Activated CD8-positive, alpha-beta memory T cell treated with anti-CD3 and anti-CD28 coated beads, Interleukin-2, amount 50 U/mL, for 4 hours (primary cell): ENCODE results near the gene LRRFIP2.
"Not testable (repeated sequence)": the region's sequence is repeated elsewhere in the genome, so short reads cannot be mapped to it uniquely, and the experiment has no call there.

ENCODE experiments used
- DNase-seq: peaks from one replicate; pipeline ENCODE4 v3.0.0-alpha.2; 2020

The LRRFIP2 gene

DNA sequence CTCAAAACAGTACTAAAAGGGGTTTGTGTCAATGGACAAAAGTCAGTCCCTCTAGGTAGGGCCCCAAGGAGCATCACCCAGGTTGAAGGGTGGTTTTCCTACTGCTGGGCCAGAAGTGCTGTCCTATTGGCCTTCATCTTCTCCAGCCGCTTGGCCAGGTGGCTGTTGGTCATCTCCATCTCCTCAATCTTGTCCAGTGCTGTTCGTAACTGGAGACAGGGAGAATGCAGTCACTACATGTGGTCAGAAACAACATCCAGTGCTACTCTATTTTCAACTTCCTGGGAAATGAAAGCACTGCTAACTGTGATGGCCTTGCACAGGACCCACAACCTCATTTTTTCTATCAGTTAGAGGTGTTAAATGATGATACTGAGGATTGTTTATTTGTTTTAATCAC, 120.6 kb downstream of the LRRFIP2 start:
- DNase-seq: no peak

DNA sequence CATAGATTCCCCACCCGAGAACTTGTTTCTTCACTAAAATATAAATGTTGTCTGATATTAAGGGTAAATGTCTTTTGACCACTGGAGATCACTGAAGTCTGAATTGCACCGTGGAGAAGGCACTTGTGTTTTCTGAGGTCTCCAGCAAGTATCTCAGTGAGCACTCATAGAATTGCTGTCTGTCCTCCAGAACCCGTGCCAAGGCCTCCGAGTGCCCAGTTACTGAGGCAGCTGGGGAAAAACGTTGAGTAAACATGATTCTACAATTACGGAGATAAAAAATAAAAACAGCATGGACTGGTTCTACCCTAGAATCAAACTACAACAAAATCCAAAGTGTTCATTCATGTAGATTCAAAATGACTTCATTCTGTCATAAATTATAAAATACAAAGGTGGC, 121.0 kb downstream of the LRRFIP2 start:
- no peak for DNase-seq

DNA sequence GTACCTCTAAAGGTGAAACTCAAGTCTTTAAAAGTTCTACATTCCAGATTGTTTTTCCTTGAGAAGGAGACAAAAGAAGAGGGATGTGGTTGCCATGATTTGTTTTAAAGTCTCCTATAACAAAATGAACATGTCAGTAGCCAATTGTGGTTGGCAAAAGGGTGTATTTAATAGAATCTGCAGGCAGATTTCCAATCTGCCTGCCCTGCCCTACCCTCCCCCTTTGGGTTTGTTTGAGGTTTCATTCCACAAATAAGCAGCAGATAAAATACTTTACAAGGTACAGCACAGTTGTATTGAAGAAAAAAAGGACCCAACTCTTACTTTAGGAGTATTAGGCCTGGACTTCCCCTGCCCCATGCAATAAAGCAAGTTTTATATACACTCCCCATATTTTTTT, 121.5 kb downstream of the LRRFIP2 start:
- DNase-seq: no peak

DNA sequence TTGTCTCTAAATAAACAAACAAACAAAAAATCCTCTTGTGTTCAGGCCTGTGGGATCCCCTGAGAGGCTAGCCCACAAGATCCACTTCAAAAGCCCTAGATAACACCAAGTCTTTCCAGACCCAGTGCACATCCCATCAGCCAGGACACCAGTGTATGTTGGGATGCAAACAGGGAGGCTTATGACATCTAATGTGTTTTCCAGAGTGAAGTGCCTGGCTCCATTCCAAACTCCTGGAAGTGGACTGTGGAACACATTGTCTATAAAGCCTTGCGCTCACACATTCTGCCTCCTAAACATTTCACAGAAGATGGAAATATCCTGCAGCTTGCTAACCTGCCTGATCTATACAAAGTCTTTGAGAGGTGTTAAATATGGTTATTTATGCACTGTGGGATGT, 124.1 kb downstream of the LRRFIP2 start:
- DNase-seq: no peak

DNA sequence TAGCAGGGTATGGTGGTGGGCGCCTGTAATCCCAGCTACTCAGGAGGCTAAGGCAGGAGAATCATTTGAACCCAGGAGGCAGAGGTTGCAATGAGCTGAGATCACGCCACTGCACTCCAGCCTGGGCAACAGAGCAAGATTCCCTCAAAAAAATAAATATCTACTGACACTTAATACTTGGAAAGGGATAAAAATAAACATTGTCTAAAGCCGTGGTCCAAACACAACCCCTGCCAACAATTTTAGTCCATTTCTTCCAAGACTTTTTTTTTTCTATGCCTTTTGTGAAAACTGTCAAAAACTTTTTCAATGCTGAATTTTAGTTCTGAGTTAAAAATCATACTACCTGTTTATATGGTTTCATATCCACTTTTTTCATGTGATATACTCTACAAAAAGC, 131.7 kb downstream of the LRRFIP2 start:
- not testable (repeated sequence) for DNase-seq

DNA sequence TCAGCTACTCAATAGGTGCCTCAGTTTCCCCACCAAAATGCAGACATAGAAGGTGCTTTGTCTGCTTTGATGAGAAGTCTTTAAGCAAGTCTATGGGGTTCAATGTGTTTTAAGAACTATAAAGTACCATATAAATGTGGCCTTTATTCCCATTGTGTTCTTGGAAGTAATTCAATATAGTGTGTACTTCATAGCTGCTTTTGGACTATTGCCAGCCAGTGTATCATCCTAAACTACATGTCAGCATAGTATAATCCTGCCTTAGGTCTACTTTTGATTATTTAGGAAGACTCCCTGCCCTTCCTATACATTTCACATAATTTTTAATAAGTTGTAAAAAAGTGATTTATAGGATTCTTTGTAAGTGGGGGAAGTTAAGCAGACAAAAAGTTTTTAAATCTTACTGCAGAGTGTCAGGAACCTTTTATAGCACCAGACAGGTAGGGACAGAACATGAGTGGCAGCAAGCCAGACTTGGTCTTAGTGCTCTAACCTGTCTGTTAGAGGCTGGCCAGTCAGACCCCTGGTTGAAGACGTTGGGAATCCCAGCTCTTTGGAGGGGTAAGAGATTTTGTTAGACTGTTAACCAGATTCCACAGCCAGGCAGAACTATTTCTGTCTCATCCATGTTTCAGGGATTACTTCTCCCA, 132.7 kb downstream of the LRRFIP2 start:
- DNase-seq: no peak

DNA sequence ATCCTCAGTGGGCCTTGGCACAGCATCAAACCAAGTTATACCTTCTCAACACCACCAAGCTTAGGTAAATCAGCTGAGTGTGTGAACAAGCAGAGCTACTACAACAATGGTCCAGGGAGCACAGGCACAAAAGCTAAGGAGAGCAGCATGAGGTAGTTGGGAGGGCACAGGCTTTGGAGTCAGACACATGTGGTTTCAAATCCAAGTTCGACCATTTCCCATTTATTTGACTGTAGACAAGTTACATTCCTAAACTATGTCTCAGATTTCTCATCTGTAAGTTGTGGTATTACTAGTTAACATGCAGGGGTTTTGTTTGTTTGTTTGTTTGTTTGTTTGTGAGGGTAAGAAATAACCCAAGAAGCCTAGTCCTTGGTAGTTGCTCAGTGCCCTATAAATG, 134.2 kb downstream of the LRRFIP2 start:
- no peak for DNase-seq

DNA sequence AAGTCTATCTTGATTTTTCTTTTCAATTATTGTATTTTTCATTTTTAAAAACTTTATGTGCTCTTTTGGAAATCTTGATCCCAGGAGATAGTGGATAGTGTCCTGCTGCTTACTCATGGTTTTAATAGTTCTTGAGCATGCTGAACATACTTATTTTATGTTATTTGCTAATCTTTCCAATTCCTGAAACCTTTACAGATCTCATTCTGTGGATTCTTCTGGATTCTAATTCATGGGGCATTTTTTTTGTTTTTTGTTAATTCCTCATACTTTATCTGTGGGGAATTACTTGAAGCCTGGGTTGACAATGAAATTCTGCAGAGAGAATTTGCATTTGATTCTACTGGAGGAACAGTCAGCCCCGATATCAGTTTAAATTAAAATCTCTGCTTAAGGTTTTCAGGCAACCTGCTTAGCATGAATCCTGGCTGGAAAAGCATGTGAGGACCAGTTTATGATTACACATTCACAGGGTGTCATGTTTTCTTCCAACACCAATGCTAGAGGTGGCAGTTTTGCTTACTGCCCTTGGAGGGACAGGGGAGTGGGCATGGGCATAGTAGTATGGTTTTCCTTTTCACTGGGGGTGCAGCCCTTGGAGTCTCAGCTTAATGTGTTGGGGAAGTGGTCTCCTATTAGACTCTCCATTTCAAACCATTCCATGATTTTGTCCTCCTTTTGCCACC, 135.1 kb downstream of the LRRFIP2 start:
- no peak for DNase-seq

DNA sequence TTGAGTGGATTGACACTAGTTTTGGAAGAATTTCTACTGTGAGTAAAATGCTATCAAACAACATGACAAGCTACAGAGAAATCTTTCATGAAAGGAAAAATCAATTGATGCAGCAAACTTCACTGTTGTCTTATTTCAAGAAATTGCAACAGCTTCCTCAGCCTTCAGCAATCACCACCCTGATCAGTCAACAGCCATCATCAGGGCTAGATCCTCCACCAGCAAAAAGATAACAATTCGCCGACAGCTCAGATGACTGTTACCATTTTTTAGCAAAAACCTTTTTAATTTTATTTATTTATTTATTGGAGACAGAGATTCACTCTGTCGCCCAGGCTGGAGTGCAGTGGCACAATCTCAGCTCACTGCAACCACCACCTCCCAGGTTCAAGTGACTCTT, 137.0 kb downstream of the LRRFIP2 start:
- DNase-seq: no peak

DNA sequence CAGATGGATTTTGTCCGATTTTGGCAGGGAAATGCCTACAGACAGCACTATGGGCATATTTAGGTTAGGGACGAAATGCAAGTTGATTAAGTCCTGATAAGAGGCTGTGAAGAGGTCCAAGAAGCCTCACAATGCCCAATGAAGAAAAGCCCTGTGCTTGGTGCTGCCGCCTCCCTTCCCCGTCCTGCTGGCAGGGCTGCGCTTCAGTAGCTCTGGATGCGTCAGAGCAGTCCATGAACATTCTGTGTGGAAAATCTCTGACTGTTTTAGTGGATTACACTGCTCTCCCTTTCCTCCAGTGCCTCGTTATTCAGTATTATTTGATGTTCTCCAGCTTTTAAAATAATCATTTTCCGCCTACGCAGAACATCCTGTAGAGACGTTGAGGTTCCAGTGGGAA, 141.4 kb downstream of the LRRFIP2 start:
- DNase-seq: no peak

DNA sequence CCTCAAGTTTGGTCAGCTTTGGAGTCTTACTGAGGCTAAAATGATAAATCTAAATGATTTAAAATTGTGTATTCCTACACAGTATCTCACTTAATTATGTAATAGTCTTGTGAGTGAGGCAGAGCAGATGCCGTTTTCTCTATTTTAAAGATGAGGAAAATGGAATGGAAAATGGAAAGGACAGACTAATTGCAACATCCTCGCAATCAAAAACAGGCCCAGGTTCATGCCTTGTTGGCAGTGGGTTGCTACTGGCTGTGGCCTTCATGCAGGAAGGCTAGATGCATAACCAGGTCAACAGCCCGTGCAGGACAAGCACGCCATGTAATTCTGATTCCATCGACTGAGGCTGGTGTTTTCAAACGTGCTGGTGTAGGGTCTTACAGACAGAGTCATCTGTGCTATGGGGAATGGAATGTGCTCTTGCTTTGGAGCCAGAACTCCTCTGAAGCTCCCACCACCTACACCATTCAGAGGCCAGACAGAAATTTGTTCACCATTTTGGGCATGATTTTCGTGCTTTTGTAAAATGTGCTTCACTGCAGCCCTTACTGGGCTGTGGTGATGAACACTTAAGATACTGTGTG, 143.2 kb downstream of the LRRFIP2 start:
- DNase-seq: no peak

DNA sequence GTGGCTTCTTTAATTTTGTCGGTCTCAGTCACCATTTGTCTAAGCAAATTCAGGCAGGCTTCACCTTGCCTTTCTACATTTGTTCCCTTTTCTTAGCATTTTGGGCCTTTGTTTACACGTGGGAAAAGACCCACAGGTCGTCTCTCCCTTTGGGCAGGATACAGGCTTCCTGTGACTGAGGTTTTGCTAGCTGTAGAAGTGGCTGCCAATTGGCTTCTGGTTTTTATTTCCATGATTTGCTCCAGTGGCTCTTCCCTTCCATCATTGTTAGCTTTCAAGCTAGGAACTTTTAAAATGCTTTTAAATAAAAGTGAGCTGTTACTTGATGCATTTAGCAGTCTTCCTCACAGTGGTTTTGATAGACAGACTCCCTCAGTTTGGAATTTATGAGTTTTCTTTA, 143.8 kb downstream of the LRRFIP2 start:
- no peak for DNase-seq

DNA sequence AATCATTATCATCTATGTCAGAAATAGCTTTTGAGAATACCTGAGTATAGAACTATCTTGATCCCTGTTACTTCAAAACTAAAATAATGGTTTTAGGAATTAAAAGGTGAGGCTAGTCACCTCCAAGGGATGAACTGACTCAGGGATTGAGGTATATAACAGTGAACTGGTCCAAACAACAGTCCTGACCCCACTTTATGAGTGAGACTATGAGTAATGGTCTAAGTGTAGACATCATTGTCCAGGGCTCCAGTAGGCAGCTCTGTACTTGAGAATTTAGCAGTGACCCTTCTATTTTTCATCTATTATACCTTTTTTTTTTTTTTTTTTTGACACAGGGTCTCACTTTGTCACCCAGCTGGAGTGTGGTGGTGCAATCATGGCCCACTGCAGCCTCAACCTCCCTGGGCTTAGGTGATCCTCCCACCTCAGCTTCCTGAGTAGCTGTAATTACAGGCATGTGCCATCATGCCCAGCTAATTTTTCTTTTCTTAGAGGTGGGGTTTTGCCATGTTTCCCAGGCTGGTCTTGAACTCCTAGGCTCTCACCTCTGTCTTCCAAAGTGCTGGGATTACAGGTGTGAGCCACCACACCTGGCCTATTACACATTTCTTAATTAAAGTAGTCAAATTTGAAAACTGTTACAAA, 144.7 kb downstream of the LRRFIP2 start:
- no peak for DNase-seq

DNA sequence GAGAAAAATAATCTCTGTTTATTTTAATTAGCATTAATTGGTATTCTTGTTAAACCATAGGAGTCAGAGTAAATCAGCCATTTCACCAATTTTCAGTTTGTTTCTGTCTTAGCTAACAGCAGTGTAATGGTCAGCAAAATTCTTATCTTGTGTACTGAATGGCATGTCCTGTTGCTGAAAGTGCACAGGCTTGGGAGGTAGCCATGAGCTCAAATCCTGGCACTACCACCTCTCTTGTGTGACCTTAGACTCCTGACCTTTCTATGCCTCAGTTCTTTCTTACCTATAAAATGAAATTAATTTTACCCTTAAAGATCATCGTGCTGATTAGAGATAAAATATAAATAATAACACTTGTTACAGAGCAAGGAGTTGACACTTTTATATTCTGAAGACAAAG, 145.3 kb downstream of the LRRFIP2 start:
- no peak for DNase-seq

DNA sequence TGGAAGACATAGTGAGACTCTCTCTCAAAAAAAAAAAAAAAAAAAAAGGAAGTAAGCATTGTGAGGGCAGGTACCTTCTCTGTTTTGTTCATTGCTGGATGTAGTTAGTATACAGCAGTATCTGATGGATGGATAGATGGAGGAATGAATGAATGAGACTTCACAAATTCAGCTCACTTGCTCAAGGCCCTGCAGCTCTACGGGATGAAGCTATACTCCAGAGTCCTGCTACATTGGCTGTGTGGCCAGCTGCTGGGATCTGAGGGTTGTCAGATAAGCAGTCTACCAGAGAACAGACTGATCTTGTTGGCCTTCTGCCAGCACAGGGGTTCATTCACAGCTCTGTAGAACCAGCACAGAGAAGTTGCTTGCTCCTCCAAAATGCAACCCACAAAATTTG, 146.1 kb downstream of the LRRFIP2 start:
- no peak for DNase-seq

DNA sequence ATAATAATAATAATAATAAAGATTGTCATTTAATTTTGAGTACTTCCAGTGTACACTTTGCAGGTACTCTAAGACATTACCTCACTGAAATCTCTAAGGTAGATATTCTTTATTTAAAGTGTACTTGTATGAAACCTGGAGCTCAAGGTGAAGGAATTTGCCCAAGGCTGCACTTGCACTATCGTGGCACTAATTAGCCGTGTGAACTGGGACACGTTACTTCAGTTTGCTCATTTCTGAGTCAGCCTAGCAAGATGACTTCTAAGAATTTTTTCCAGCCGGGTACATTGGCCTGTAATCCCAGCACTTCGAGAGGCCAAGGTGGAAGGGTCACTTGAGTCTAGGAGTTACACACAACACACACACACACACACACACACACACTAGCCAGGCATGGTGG, 147.5 kb downstream of the LRRFIP2 start:
- DNase-seq: no peak

DNA sequence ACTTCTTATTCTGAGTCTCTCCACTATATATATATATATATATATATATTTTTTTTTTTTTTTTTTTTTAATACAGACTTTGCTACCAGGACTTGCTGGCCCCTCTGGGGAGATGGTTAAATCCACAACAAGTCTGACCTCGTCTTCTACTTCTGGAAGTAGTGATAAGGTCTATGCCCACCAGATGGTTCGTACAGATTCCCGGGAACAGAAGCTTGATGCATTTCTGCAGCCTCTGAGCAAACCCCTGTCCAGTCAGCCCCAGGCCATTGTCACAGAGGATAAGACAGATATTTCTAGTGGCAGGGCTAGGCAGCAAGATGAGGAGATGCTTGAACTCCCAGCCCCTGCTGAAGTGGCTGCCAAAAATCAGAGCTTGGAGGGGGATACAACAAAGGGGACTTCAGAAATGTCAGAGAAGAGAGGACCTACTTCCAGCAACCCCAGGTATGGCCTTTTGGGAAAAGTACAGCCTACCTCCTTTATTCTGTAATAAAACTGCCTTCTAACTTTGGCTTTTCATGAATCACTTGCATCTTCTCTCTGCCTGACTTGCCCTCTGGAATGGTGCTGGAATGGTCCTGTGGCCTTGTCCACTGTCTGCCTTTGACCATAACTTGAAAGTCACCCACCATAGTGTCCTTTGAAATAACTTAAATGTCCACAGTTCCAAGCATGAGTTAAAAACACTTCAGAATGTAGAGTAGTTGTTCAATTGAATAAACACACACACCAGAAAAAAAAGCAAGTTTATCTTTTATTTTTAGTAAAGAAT, 148.6 kb downstream of the LRRFIP2 start:
- no peak for DNase-seq

DNA sequence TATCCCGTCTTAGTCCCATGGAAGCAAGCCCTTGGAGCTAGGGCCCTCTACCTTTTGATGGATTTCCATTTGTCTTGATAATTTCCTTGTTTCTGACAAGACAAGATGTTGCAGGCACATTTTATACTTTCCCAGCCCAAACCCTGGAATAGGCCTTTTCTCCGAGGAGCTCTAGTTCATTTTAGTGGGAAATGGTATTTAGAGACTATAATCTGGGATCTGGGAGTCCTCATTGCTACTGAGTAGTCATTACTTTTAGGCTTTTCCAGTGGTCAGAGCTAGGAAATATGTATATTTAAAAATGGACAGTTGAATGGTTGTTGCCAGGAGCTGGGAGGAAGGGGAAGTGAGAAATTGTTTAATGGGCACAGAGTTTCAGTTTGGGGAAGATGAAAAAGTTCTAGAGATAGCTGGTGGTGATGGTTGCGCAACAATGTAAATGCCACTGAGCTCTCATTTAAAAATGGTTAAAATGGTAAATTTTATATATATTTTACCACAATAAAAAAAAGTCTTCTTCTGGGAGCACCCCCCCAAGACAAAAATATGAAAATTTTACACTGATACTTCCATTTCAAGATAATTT, 149.5 kb downstream of the LRRFIP2 start:
- no peak for DNase-seq

DNA sequence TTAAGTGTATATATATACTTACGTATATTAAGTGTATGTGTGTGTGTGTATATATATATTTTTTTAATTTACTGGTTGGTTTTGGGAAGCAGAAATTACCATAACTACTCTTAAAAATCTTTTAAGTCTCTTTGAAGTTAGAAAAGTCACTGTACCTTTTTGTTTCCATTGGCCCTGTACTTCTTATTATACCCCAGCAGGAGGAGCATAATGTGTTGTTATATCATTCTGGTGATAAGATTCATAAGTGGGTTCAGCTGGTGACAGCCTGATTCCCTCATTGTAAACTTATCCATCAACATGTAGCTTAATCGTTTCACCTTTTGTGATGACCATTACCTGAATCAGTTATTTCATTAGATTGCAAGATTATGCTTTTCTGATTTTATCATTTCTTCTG, 150.3 kb downstream of the LRRFIP2 start:
- no peak for DNase-seq

DNA sequence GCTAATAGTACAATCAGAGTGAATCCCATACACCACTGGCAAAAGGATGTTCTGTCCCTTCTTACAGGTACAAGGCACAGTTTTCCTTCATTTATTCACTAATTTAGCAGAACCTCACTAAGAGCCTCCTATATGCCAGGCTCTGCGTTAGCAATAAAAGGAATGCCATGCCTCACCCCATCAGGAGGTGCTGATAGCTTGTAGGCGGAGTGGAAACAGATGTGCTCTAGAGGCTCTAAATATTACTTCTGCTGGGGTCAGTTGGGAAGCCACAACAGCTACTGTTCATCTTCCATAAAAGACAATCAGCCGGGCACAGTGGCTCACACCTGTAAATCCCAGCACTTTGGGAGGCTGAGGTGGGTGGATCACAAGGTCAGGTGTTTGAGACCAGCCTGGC, 156.7 kb downstream of the LRRFIP2 start:
- DNase-seq: no peak

DNA sequence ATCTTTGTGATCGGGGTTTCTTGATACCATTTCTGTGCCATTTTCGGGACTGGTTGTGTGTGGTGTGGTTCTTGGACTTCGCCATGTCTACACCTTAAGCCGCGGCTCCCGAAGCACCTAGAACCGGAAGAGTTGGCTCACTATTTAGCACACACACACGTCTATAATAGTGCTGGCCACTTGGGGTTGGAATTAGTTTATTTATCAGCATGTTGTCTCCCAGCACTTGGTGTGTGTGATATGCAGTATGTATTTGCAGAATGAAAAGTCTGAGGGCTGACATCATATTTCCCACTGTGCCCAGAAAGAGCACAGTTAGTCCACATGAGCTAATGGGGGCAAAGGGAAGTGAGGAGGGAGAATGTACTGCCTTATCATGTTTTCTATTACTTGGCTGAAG, 157.5 kb downstream of the LRRFIP2 start:
- DNase-seq: no peak

DNA sequence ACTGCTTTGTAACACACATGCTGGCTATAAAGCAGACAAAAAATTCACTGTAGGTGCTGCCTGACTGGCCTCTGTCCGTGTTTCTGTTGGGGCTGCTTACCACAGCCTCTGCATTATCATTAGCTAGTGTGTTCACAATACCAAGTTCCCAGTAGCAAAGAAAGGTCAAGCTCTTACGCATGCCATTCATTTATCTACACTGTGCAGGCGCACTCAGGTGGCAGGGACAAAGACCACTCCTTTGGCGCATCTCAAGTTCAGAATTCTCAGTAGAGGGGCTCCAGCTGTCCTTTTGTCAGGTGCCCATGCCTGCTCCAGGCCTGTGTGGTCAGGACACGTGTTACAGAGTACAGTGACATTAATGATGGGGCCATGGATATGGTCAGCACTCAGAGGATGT, 158.7 kb downstream of the LRRFIP2 start:
- no peak for DNase-seq

DNA sequence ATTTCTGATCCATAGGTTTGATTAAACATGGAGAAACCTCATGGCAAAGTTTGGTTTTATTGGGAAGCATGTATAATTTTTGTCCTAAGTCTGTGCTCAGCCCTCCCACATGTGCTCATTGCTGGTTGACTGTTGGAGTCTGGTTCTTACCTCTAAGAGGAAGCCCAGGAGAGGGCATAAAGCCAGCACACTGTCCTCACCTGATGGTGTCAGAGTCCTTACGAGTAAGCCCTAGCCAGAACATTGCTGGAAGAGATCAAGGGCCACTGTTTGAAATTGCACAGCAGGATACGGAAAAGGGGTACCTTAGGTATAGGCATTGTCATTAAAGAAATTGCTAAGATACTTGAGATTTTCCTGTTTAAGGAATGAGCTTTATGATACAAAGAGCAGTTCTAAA, 159.8 kb downstream of the LRRFIP2 start:
- DNase-seq: no peak
